Adrenal gland (tissue), 12 donors: Measurements from ENCODE around the gene IMMP2L. TPM values are rescaled to one million over a fixed set of nuclear protein-coding genes. Genes with fewer than 3 reads are reported as not detected.

Experiments used
- DNase-seq, 7 donors: peaks; one replicate each; pipeline ENCODE4 v3.0.0-alpha.2; 2019 to 2020
- H3K27ac ChIP-seq, 5 donors: fragments of 200-600 bp; sonication (generic) in 4 of 5; 1 replicate in 3 of 5; 2 replicates in 2 of 5; pipeline versions ENCODE4 v1.5.1 to v1.8.0; 2016 to 2020; ENCODE audit warnings: mild to moderate bottlenecking in 1 of 5
- H3K27me3 ChIP-seq: fragments of 200-600 bp; 2 replicates; pipeline ENCODE4 v1.8.0; 2021
- H3K36me3 ChIP-seq, 2 donors: fragments of 200-600 bp; replicated peaks in 1 of 2; 1 replicate in 1 of 2; 2 replicates in 1 of 2; pipeline versions ENCODE4 v1.5.1 to v1.8.0; 2018 to 2022
- H3K4me1 ChIP-seq, 2 donors: fragments of 200-600 bp; replicated peaks in 1 of 2; 1 replicate in 1 of 2; 2 replicates in 1 of 2; pipeline versions ENCODE4 v1.5.1 to v1.8.0; 2018 to 2021
- H3K4me3 ChIP-seq, 4 donors: fragments of 200-600 bp; sonication (generic) in 3 of 4; one replicate each; pipeline ENCODE4 v1.5.1; 2016 to 2018
- H3K9me3 ChIP-seq, 3 donors: fragments of 200-600 bp; sonication (generic) in 1 of 3; replicated peaks in 1 of 3; 1 replicate in 2 of 3; 2 replicates in 1 of 3; pipeline versions ENCODE4 v1.5.1 to v1.8.0; 2016 to 2021
- POLR2A ChIP-seq, 2 donors: fragments of 450-650 bp; IDR thresholded peaks; one replicate each; pipeline ENCODE4 v1.6.1; 2017; ENCODE audit warnings: antibody characterized with exemption in 2 of 2, mild to moderate bottlenecking in 2 of 2, moderate library complexity in 1 of 2
- WGBS, 4 donors: extraction: QIAGEN DNeasy Blood & Tissue Kit in 2 of 4; methylation state at CpG; one replicate each; pipeline versions ENCODE4 v1.1.5 to v1.1.7; 2013 to 2017; 5-methylcytosine and 5-hydroxymethylcytosine counted together
- intact Hi-C, 2 donors: fragments of 100-400 bp; cut with DNase I; formaldehyde crosslinking; loops; one replicate each; pipeline versions ENCODE4 v1.14.1 to v1.15.0; 2022 to 2023
- polyA plus RNA-seq, 3 donors: library from polyadenylated mRNA; stranded (reverse); fragments of 200-250 nt in 2 of 3; fragments of 350-450 nt in 1 of 3; fragmentation: Illumina TruSeq in 1 of 3; extraction: RNeasy Lipid Tissue Mini Kit (QIAGEN cat#74804) in 1 of 3; gene quantifications; one replicate each; pipeline ENCODE4 v1.2.3, GENCODE V29; 2013 to 2014
- total RNA-seq, 9 donors: library from RNA; depleted of rRNA in 4 of 9; stranded (reverse); fragments of >200 nt in 4 of 9; fragments of 120-200 nt in 1 of 9; fragmentation: NEBNext Ultra II Directional in 1 of 9; extraction: Animal tissue kit (Norgen Biotek cat#: 25700) in 1 of 9; gene quantifications; one replicate each; pipeline versions ENCODE4 v1.1.0 to v1.2.4, GENCODE V29; 2013 to 2023
- TF ChIP-seq, protein P1 (sequence below), 6 experiments: fragments of 450-650 bp in 4 of 6; fragments of 200-600 bp in 2 of 6; sonication (generic) in 1 of 6; IDR thresholded peaks; 1 replicate in 5 of 6; 2 replicates in 1 of 6; pipeline versions ENCODE4 v1.5.1 to v1.8.0; 2016 to 2021; ENCODE audit warnings: antibody characterized with exemption in 6 of 6, mild to moderate bottlenecking in 2 of 6, moderate library complexity in 1 of 6
- donor health status: healthy with polysubstance abuse.
- donor health status: Bipolar disorder and iron deficiency.
- donor health status: DM: yes; HTN: yes; CAD: no.
- donor health status: DM: no; HTN: no; CAD: no.
- donor health status: DM: no; HTN: no; CAD: no.
- donor health status: DM: yes; HTN: yes; CAD: no.

The IMMP2L gene
- total and polyA plus RNA-seq, 12 donors, result 13.4 to 34.1 (median 25.3) TPM

DNA sequence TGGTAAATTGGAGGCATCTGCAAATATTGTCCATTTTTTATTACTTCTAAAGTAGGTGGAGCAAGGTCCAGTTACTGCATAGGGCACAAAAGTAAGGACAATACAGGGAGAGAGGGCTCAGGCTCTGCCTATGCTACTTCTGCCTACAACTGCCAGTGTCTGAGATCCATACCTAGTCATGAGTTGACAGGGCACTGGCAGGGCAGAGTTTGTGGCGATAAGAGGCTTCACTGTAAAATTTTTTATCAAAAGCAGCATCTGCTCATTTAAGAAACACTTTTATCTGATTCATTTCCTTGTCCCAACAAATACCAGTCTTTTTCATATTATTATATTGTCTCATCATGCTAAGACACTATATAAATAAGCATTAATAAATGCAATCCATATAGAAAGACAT is 293.4 kb downstream of the IMMP2L start:
- no peaks in the 10 kb centered on the region for H3K27me3 ChIP-seq
- H3K36me3 ChIP-seq, result no peaks in the 10 kb centered on the region
- 64 to 100% (median 78%) methylated on average over 1 of the region's 1 CpG for WGBS, 4 donors
- no peaks in the 10 kb centered on the region for H3K9me3 ChIP-seq
- intact Hi-C loops, result no loop called here
- DNase-seq, result peak in 2 of 7 donors; percentile 8 to 36
- TF ChIP-seq, protein P1, sequence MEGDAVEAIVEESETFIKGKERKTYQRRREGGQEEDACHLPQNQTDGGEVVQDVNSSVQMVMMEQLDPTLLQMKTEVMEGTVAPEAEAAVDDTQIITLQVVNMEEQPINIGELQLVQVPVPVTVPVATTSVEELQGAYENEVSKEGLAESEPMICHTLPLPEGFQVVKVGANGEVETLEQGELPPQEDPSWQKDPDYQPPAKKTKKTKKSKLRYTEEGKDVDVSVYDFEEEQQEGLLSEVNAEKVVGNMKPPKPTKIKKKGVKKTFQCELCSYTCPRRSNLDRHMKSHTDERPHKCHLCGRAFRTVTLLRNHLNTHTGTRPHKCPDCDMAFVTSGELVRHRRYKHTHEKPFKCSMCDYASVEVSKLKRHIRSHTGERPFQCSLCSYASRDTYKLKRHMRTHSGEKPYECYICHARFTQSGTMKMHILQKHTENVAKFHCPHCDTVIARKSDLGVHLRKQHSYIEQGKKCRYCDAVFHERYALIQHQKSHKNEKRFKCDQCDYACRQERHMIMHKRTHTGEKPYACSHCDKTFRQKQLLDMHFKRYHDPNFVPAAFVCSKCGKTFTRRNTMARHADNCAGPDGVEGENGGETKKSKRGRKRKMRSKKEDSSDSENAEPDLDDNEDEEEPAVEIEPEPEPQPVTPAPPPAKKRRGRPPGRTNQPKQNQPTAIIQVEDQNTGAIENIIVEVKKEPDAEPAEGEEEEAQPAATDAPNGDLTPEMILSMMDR (IDR thresholded peaks at IDR 0.05), result no peak
- TF ChIP-seq POLR2A (IDR thresholded peaks at IDR 0.05), result no peak
- no peak overlapping the region for H3K27ac ChIP-seq
- no peaks in the 10 kb centered on the region for H3K4me1 ChIP-seq
- no peak overlapping the region for H3K4me3 ChIP-seq

DNA sequence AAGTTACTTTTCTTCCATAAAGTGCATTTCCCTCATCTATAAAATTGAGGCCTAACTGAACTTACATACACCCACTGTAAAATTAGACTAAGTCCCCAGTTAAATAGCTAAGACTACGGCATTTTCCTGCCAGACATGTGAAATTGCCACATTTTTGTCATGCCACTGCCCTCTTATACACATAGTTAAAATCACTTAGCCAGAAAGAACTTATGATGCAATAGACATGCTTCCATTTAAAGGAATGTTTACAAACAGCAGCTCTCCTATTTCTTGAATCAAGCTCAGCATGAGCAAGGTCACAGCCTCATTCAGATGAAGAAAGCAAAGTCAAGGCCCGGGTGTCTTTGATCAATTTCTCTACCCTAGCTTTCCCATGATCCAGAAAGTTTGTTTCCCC is 295.7 kb downstream of the IMMP2L start:
- no peaks in the 10 kb centered on the region for H3K9me3 ChIP-seq
- intact Hi-C loops, result no loop called here
- H3K27me3 ChIP-seq, result no peaks in the 10 kb centered on the region
- no peak overlapping the region for H3K4me3 ChIP-seq
- TF ChIP-seq, protein P1 (IDR thresholded peaks at IDR 0.05), result no peak
- TF ChIP-seq POLR2A (IDR thresholded peaks at IDR 0.05), result no peak
- peak in 1 of 7 donors; percentile 16 for DNase-seq
- H3K27ac ChIP-seq, result no peak overlapping the region
- WGBS, 4 donors, result 46 to 57% (median 51%) methylated on average over 2 of the region's 2 CpGs
- no peaks in the 10 kb centered on the region for H3K36me3 ChIP-seq
- H3K4me1 ChIP-seq, result no peaks in the 10 kb centered on the region

DNA sequence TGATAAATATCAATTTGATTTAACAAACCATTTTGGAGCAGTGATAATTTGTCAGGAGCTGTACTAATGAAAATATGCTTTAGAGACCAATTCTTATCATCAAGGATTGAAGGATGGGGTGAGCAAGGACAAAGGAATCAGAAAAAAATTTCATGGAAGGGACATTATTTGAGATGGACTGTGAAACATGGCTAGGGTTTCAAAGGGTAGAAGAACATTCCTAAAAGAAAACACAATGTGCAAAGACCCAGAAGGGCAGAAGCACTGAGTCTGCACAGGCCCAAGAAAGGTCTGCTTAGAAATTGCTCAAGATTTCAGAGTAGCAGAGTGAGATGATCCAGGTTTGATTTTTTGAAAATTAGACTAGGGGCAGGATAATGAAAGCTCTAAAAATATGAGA is 296.9 kb downstream of the IMMP2L start:
- TF ChIP-seq, protein P1 (IDR thresholded peaks at IDR 0.05), result no peak
- no peak for TF ChIP-seq POLR2A (IDR thresholded peaks at IDR 0.05)
- Histone ChIP-seq H3K4me3 (no peak overlapping the region), H3K27ac (no peak overlapping the region), H3K27me3 (no peaks in the 10 kb centered on the region), H3K36me3 (no peaks in the 10 kb centered on the region), H3K4me1 (no peaks in the 10 kb centered on the region), H3K9me3 (no peaks in the 10 kb centered on the region)
- DNase-seq, result no peak
- intact Hi-C loops, result no loop called here

DNA sequence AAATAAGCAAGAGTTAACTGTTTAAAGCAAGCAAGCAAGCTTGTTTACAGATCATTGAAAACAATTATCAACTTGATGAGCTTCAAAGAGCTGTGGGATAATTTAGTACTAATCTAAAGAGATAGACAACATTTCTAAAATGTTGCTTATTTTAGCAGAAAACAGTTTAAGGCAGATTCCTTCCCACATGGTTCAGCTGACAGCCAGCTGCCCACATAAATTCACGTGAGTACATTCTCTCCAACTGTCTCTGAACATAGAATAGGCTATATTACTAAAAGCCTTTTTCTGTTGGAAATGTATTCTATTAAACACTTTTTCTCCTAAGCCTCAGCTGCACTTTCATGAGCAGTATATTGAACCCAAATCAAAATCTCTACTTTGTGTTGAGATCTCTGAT is 297.3 kb downstream of the IMMP2L start:
- TF ChIP-seq POLR2A (IDR thresholded peaks at IDR 0.05), result no peak
- DNase-seq, result no peak
- H3K9me3 ChIP-seq, result no peaks in the 10 kb centered on the region
- no peaks in the 10 kb centered on the region for H3K36me3 ChIP-seq
- no peak overlapping the region for H3K4me3 ChIP-seq
- no peak overlapping the region for H3K27ac ChIP-seq
- intact Hi-C loops, result no loop called here
- no peaks in the 10 kb centered on the region for H3K27me3 ChIP-seq
- WGBS, 4 donors, result 85 to 89% (median 85%) methylated on average over 1 of the region's 1 CpG
- H3K4me1 ChIP-seq, result no peaks in the 10 kb centered on the region

DNA sequence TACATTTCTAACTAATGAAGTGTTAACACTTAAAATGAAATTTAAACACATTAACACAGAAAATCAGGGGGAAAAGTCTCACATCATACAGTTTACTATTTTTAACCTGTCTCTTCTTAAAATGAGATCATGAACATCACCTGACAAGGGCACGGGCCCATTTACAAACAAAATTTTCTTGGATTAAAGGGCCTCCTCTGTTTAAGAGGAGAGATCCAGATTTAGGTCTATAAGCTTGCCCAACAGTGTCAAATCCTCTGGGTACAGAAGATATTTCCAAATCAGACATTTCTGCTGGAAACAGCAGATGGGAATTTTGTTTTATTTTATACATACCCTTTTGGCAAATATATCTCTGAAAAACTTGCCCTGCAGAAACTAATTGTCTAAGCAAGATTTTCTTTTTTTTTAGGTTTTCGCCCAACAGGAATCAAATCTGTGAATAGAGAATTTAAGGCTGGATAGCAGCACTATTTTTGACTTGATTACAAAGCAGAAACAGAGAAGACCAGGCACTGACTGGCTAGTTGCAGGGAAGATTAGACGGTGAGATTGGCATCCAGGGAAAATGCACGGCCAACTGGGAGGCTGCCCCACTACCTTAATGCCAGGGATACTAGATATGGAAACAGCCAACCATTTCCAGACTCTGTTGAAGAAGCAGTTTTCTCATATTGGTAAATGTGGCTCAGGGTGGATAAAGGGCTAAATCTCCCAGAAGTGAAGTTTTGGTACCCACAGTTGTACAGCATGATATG is 298.0 kb downstream of the IMMP2L start:
- TF ChIP-seq, protein P1 (IDR thresholded peaks at IDR 0.05), result no peak
- no peak for TF ChIP-seq POLR2A (IDR thresholded peaks at IDR 0.05)
- H3K9me3 ChIP-seq, result no peaks in the 10 kb centered on the region
- 92 to 97% (median 93%) methylated on average over 4 of the region's 4 CpGs for WGBS, 4 donors
- no peak for DNase-seq
- no peak overlapping the region for H3K27ac ChIP-seq
- intact Hi-C loops, result no loop called here
- H3K36me3 ChIP-seq, result no peaks in the 10 kb centered on the region
- H3K4me3 ChIP-seq, result no peak overlapping the region
- no peaks in the 10 kb centered on the region for H3K4me1 ChIP-seq
- no peaks in the 10 kb centered on the region for H3K27me3 ChIP-seq
